ENCODE results near the gene ANAPC2.

The ANAPC2 gene

GRCh38 chr9:137166380-137167229 is 21.8 kb downstream of the ANAPC2 start:
- TF ChIP-seq GATA3 (IDR thresholded peaks at IDR 0.05; ENCODE audit: low read depth, low read length) (no peak), GATA2 (IDR thresholded peaks at IDR 0.05; ENCODE audit: low read depth, low read length) (no peak)

GRCh38 chr9:137165250-137165836 is 23.0 kb downstream of the ANAPC2 start:
- TF ChIP-seq GATA3 (IDR thresholded peaks at IDR 0.05; ENCODE audit: low read depth, low read length) (no peak), GATA2 (IDR thresholded peaks at IDR 0.05; ENCODE audit: low read depth, low read length) (no peak)

- TF ChIP-seq GATA2 (IDR thresholded peaks at IDR 0.05; ENCODE audit: low read depth, low read length) (no peak), GATA3 (IDR thresholded peaks at IDR 0.05; ENCODE audit: low read depth, low read length) (no peak)
Observed at GRCh38 chr9:137164370-137165249, 23.8 kb downstream of the ANAPC2 start.

- TF ChIP-seq GATA2 (IDR thresholded peaks at IDR 0.05; ENCODE audit: low read depth, low read length) (no peak), GATA3 (IDR thresholded peaks at IDR 0.05; ENCODE audit: low read depth, low read length) (no peak)
Observed at GRCh38 chr9:137163805-137164204, 24.6 kb downstream of the ANAPC2 start.

GRCh38 chr9:137163365-137163715 is 25.0 kb downstream of the ANAPC2 start:
- no peak for TF ChIP-seq GATA2 (IDR thresholded peaks at IDR 0.05; ENCODE audit: low read depth, low read length)
- no peak for TF ChIP-seq GATA3 (IDR thresholded peaks at IDR 0.05; ENCODE audit: low read depth, low read length)

GRCh38 chr9:137162505-137163364 is 25.6 kb downstream of the ANAPC2 start:
- TF ChIP-seq GATA2 (IDR thresholded peaks at IDR 0.05; ENCODE audit: low read depth, low read length) (no peak), GATA3 (IDR thresholded peaks at IDR 0.05; ENCODE audit: low read depth, low read length) (no peak)

- no peak for TF ChIP-seq GATA3 (IDR thresholded peaks at IDR 0.05; ENCODE audit: low read depth, low read length)
- no peak for TF ChIP-seq GATA2 (IDR thresholded peaks at IDR 0.05; ENCODE audit: low read depth, low read length)
Observed at GRCh38 chr9:137161558-137162486, 26.5 kb downstream of the ANAPC2 start.

- TF ChIP-seq GATA2 (IDR thresholded peaks at IDR 0.05; ENCODE audit: low read depth, low read length) (no peak), GATA3 (IDR thresholded peaks at IDR 0.05; ENCODE audit: low read depth, low read length) (no peak)
Observed at GRCh38 chr9:137160716-137161557, 27.4 kb downstream of the ANAPC2 start.

- TF ChIP-seq GATA3 (IDR thresholded peaks at IDR 0.05; ENCODE audit: low read depth, low read length), result no peak
- no peak for TF ChIP-seq GATA2 (IDR thresholded peaks at IDR 0.05; ENCODE audit: low read depth, low read length)
Observed at GRCh38 chr9:137160054-137160425, 28.3 kb downstream of the ANAPC2 start.

GRCh38 chr9:137159105-137160053 is 29.0 kb downstream of the ANAPC2 start:
- TF ChIP-seq GATA3 (IDR thresholded peaks at IDR 0.05; ENCODE audit: low read depth, low read length) (no peak), GATA2 (IDR thresholded peaks at IDR 0.05; ENCODE audit: low read depth, low read length) (no peak)

GRCh38 chr9:137158625-137159024 is 29.7 kb downstream of the ANAPC2 start:
- TF ChIP-seq GATA2 (IDR thresholded peaks at IDR 0.05; ENCODE audit: low read depth, low read length) (no peak), GATA3 (IDR thresholded peaks at IDR 0.05; ENCODE audit: low read depth, low read length) (no peak)
